ENCODE measurements around the gene HIPK2.

The HIPK2 gene

DNA sequence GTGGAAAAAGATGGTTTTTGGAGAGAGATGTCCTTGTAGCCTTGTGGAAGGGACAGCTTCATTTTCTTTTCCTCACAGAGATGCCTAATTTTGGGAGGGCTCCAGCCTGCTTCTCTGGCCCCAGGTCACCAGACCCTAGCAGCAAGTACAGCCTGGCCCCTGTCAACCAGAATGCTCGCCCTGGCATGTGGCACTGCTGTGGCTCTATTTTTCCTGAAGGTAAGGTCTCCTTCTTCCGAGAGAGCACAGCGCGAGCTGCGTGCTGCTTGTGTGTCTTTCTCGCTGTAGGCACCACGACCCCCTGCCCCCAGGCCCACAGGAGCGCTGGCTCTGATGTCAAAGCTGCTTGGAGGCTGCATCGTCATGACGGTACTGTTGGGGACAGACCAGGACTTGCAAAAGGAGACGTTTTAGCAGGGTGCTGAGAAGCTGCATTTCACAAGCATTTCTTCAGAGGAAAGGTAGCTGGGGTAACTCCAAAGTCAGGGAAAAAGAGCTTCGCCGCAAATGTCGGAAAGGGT, 195.6 kb downstream of the HIPK2 start:
- TF ChIP-seq, protein P1, sequence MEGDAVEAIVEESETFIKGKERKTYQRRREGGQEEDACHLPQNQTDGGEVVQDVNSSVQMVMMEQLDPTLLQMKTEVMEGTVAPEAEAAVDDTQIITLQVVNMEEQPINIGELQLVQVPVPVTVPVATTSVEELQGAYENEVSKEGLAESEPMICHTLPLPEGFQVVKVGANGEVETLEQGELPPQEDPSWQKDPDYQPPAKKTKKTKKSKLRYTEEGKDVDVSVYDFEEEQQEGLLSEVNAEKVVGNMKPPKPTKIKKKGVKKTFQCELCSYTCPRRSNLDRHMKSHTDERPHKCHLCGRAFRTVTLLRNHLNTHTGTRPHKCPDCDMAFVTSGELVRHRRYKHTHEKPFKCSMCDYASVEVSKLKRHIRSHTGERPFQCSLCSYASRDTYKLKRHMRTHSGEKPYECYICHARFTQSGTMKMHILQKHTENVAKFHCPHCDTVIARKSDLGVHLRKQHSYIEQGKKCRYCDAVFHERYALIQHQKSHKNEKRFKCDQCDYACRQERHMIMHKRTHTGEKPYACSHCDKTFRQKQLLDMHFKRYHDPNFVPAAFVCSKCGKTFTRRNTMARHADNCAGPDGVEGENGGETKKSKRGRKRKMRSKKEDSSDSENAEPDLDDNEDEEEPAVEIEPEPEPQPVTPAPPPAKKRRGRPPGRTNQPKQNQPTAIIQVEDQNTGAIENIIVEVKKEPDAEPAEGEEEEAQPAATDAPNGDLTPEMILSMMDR (IDR thresholded peaks at IDR 0.05; ENCODE audit: borderline replicate concordance, control extremely low read depth, extremely low read depth, insufficient read depth, missing control alignments) = no peak
- in situ Hi-C loops (cut with MboI; ENCODE audit: low sequenced_read_pairs, unreplicated experiment) = no loop called here
- DNase-seq (ENCODE audit: low spot score) = no peak

DNA sequence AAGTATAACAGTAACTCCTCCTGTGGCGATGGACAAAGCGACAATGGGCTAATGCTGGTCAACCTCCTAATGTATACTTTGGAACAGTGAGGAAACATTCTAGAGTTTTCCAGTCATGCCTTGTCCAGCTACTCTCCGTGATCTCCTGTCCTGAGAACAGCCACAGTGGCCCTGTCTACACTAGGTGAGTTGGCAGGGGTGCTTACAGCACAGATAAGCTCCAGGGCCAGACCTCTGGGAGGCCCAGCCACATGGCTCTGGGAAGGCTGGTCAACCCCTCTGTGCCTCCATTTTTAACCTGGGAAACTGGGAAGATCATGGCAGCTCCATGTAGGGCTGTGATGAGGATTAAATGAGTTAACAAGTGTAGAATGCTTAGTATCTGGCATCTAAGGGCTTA, 197.4 kb downstream of the HIPK2 start:
- DNase-seq (ENCODE audit: low spot score) = no peak
- in situ Hi-C loops (cut with MboI; ENCODE audit: low sequenced_read_pairs, unreplicated experiment) = no loop called here
- TF ChIP-seq, protein P1 (IDR thresholded peaks at IDR 0.05; ENCODE audit: borderline replicate concordance, control extremely low read depth, extremely low read depth, insufficient read depth, missing control alignments) = no peak

DNA sequence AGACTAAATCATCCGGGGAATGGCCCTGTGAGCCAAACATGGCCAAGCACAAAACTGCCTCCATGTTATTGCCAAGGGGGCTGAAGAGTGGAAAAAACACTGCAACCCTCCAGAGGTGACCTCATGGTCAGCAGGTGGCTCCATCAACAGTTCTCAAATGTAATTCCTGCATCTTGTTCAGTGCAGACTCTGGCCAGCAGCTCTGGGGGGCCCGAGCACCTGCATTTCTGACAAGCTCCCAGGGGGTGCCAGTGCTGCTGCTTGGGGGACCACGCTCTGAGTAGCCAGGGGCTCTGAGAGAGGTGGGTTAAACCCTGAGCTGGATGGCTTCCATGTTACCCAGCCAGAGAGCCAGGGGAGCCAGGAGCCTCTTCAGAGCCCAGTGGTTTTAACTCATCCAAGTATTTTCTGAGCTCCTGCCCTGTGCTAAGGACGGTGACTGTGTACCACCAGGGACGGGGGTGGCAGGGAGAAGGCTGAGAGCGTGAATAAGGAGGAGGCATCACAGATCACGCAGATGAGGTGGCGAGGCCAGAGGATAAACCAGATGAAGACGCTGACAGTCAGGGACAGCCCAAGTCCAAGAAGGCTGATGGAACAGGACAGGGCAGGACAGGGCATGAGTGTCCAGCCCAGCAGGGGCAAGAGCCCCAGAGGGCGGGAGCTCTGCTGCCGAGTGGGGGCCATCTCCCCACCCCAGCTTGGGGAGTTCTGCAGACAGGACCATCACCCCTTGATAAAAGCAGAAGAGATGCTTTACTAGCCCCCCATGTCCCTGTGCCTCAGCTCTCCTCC, 201.4 kb downstream of the HIPK2 start:
- in situ Hi-C loops (cut with MboI; ENCODE audit: low sequenced_read_pairs, unreplicated experiment) = no loop called here
- no peak for DNase-seq (ENCODE audit: low spot score)
- TF ChIP-seq, protein P1 (IDR thresholded peaks at IDR 0.05; ENCODE audit: borderline replicate concordance, control extremely low read depth, extremely low read depth, insufficient read depth, missing control alignments) = no peak

DNA sequence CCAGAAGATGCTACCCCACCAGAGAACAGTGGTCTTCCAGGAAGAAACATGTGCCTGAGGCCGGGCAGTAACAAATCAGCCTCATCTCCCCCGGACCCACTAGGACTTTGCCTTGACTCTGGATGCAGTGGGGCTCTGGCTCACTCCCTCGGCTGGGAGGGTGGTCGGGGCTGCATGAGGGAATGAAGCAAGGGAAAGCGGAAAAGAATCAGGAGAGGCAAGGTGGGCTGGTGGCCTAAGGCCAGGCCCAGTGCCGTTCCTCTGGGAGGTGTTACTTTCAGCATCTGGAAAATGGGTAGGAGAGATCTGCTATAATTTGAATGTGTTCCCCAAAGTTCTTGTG, 202.5 kb downstream of the HIPK2 start:
- DNase-seq (ENCODE audit: low spot score) = no peak
- in situ Hi-C loops (cut with MboI; ENCODE audit: low sequenced_read_pairs, unreplicated experiment) = no loop called here
- TF ChIP-seq, protein P1 (IDR thresholded peaks at IDR 0.05; ENCODE audit: borderline replicate concordance, control extremely low read depth, extremely low read depth, insufficient read depth, missing control alignments) = no peak

DNA sequence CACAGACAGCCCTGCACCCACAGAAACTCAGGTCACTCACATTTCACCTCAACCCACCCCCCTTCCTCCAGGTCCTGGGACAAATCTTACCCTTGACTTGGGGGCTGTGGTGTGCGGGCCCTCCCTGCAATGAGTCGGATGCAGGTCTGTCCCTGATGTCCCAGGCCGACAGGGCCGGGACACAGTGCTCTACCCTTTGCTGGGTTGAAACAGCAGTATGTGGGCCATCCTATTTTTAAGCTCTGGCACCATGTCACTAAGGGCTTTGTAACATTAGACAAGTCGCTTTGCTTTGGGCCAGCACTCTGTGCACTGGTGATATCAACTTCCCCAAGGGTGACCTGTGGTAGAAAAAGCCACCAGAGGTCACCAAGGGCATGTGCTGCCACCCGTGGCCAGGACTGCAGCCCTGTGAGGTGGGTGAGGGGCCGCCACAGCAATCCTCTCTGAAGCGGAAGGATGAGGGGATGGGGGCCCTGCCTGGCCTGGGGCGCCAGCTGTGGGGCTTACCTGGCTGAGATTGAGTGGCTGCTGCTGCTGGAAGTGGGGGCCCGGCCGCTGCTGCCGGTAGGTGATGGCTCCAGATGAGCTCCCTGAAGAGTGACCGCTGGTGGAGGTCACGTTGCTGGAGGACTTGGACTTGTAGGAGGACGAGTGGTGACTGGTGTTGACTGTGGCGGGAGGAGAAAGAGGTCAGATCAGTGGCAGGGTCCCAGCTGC, 203.0 kb downstream of the HIPK2 start:
- in situ Hi-C loops (cut with MboI; ENCODE audit: low sequenced_read_pairs, unreplicated experiment) = no loop called here
- TF ChIP-seq, protein P1 (IDR thresholded peaks at IDR 0.05; ENCODE audit: borderline replicate concordance, control extremely low read depth, extremely low read depth, insufficient read depth, missing control alignments) = no peak
- DNase-seq (ENCODE audit: low spot score) = no peak

DNA sequence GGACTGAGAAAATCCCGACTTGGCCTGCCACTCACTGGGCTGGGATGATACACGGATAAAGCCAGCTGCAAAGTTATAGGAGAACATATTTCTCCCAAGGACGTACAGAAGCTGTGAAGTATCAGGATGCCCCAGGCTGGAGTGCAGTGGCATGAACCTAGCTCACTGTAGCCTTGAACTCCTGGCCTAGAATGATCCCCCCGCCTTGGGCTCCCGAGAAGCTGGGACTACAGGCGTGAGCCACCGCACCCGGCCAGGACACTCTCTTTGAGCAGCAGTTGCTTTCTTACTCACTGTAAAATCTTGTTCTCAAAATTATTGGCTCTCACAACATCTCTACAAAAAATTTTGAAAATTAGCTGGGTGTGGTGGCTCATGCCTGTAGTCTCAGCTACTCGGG, 203.9 kb downstream of the HIPK2 start:
- DNase-seq (ENCODE audit: low spot score) = no peak
- TF ChIP-seq, protein P1 (IDR thresholded peaks at IDR 0.05; ENCODE audit: borderline replicate concordance, control extremely low read depth, extremely low read depth, insufficient read depth, missing control alignments) = no peak
- in situ Hi-C loops (cut with MboI; ENCODE audit: low sequenced_read_pairs, unreplicated experiment) = no loop called here
